Activated naive CD4-positive, alpha-beta T cell treated with anti-CD3 and anti-CD28 coated beads, Interleukin-2, amount 10 ng/mL, durations not matched to agents 7 days and 5 days (primary cell): ENCODE data around the gene RETSAT.
"Not testable (repeated sequence)": the region's sequence is repeated elsewhere in the genome, so short reads cannot be mapped to it uniquely, and the experiment has no call there.

Experiments used
- CTCF ChIA-PET: fragments of 350-600 bp; sonication (Branson Sonifier 250); formaldehyde crosslinking; loops from one replicate; lab custom pipeline; 2021; ENCODE audit warnings: antibody characterized with exemption; lab: Charles Lee
- DNase-seq: peaks from one replicate; pipeline ENCODE4 v3.0.0-alpha.2; 2020
- H3K27ac Mint-ChIP-seq: one replicate; pipeline ENCODE4 v1.8.0; 2021; ENCODE audit warnings: mild to moderate bottlenecking, moderate library complexity, mixed read lengths
- H3K27me3 Mint-ChIP-seq: one replicate; pipeline ENCODE4 v1.8.0; 2021; ENCODE audit warnings: mild to moderate bottlenecking, mixed read lengths
- H3K36me3 Mint-ChIP-seq: one replicate; pipeline ENCODE4 v1.8.0; 2021; ENCODE audit warnings: mixed read lengths
- H3K4me1 Mint-ChIP-seq: one replicate; pipeline ENCODE4 v1.8.0; 2021; ENCODE audit warnings: mixed read lengths
- H3K4me3 Mint-ChIP-seq: one replicate; pipeline ENCODE4 v1.8.0; 2021; ENCODE audit warnings: mild to moderate bottlenecking, moderate library complexity, mixed read lengths
- H3K9me3 Mint-ChIP-seq: one replicate; pipeline ENCODE4 v1.8.0; 2021; ENCODE audit warnings: mixed read lengths

RETSAT gene

DNA sequence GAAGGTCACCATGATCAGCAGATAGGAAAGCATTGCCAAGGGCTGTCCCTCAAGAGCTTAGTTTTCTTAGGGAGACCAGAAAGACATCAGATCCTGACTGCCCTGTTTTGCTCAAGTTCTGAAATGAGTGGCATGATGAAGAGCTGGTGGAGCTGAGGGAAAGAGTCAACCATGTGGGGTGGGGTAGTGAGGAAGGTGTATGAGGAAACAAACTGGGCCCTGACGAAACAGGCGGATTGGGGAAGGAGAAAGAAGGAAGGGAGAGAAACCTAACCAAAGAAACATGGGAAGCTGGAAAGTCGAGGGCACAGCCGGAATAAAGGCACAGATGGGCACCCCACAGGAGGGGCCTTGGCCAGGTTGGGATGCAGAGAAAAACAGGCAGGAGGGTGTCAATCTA, 34.5 kb downstream of the RETSAT start:
- CTCF ChIA-PET = interaction anchor here (0.7 to 1.9 kb wide), 2 partner anchors 19 to 268 kb away, joined by 4 to 11 read pairs; no protein-coding TSS in a partner anchor
- no peaks in the 10 kb centered on the region for H3K27me3 Mint-ChIP-seq
- H3K36me3 Mint-ChIP-seq = peaks cover 83% of the 10 kb centered on the region
- no peak overlapping the region for H3K4me3 Mint-ChIP-seq
- DNase-seq = no peak
- peaks cover 70% of the 10 kb centered on the region for H3K4me1 Mint-ChIP-seq
- no peaks in the 10 kb centered on the region for H3K9me3 Mint-ChIP-seq
- no peak overlapping the region for H3K27ac Mint-ChIP-seq

DNA sequence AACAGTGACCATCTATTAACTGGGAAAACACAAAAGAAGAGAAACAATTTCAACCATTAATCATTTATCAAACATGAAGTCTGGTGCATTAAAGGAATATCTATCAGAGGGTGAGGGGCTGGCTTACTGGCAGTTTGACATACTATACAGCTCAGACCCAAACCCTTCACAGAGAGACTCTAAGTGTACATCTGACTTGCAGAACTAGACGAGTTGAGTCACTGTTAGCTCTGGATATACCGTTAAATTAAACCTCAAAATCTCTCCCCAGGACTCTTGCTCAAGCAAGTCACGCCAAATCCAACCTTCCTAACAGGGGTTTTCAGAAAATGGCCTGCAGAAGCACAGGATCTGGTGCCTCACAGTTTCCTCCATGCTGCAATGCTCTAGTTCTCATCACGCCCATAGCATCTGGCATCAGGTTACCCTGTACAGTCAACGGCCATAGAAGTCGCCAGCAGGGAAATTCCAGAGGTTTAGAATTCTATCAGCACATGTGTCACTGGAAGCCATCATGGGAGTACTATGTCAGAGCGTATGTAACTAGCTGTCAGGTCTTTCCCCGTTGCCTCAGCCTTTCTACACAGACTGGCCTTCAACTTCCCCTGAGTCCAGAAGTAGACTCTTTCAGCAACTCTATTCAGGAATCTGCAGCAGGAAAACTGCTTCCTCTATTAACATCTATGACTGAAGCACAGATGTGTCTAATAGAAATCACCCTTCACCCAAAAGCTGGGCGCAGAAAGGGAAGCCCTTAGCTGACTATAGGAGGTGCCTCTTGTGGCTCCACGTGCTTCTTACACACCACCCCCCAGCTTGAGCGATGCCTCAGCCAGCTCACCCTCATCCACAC, 35.9 kb downstream of the RETSAT start:
- Mint-ChIP-seq H3K27ac (no peak overlapping the region), H3K4me1 (peaks cover 57% of the 10 kb centered on the region)
- no peak for DNase-seq

DNA sequence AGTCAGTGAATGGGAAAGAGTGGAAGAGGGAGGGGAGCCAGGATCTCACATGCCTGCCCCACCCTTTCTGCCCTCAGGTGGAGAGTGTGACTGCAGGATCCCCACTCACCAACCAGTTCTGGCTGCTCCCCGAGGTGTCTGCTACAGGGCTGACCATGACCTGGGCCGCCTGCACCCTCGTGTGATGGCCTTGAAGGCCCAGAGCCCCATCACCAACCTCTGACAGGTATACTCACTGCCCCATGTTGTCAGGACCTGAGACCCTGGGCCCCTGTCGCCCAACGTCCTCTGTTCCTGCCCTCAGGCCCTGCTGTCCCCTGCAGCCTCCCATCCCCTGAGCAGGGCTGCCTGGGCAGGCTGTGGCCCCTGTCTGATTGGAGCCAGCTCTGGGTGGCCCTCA, 38.4 kb downstream of the RETSAT start:
- H3K4me3 Mint-ChIP-seq, H3K27ac Mint-ChIP-seq, H3K27me3 Mint-ChIP-seq, CTCF ChIA-PET, H3K9me3 Mint-ChIP-seq, DNase-seq: not testable (repeated sequence)
- H3K4me1 Mint-ChIP-seq = peaks cover 37% of the 10 kb centered on the region
- H3K36me3 Mint-ChIP-seq = peaks cover 63% of the 10 kb centered on the region

More for the DNA sequence above, 35.9 kb downstream of the RETSAT start:
- Mint-ChIP-seq H3K27me3 (no peaks in the 10 kb centered on the region), H3K4me3 (no peak overlapping the region), H3K9me3 (no peaks in the 10 kb centered on the region), H3K36me3 (peaks cover 80% of the 10 kb centered on the region)
- CTCF ChIA-PET = interaction anchor here (1.3 to 2.2 kb wide), 3 partner anchors 9 to 18 kb away, joined by 3 to 11 read pairs (median 6); no protein-coding TSS in a partner anchor

DNA sequence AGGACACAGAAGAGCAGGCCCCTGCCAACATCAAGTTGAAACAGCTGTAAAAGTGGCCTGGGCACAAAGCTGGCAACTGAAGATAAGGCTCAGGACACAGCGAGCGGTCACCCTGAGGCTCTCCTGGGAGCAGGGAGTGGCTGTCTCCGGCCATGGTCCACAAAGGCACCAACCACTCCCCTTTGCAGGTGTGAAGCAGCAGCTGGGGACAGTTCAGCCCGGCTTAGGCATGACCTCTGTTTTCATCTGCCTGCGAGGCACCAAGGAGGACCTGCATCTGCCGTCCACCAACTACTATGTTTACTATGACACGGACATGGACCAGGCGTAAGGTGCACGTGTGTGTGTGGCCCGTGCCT, 39.5 kb downstream of the RETSAT start:
- H3K27ac Mint-ChIP-seq = no peak overlapping the region
- no peaks in the 10 kb centered on the region for H3K9me3 Mint-ChIP-seq
- CTCF ChIA-PET = interaction anchor here (0.9 to 1.4 kb wide), 2 partner anchors 15 to 107 kb away, joined by 3 to 4 read pairs; no protein-coding TSS in a partner anchor
- H3K4me3 Mint-ChIP-seq = no peak overlapping the region
- H3K27me3 Mint-ChIP-seq = no peaks in the 10 kb centered on the region
- peaks cover 34% of the 10 kb centered on the region for H3K4me1 Mint-ChIP-seq
- DNase-seq = no peak
- peaks cover 52% of the 10 kb centered on the region for H3K36me3 Mint-ChIP-seq

DNA sequence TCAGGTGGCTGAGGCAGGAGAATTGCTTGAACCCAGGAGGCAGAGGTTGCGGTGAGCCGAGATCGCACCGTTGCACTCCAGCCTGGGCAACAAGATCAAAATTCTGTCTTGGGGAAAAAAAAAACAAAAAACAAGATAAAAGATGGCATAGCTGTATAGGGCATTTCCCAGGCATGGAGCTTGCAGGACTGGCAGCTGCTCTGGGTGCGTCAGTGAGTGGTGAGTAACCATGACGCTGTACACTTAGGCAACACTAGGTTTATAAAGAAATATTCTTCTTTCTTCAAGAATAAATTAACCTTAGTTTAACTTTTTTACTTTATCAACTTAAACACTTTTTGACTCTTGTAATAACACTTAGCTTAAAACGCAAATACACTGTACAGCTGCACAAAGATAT, 41.9 kb downstream of the RETSAT start:
- CTCF ChIA-PET = no interaction called here
- no peak for DNase-seq
- no peak overlapping the region for H3K27ac Mint-ChIP-seq
- H3K4me3 Mint-ChIP-seq = no peak overlapping the region
- peaks cover 35% of the 10 kb centered on the region for H3K4me1 Mint-ChIP-seq
- no peaks in the 10 kb centered on the region for H3K27me3 Mint-ChIP-seq
- no peaks in the 10 kb centered on the region for H3K9me3 Mint-ChIP-seq
- peaks cover 43% of the 10 kb centered on the region for H3K36me3 Mint-ChIP-seq

DNA sequence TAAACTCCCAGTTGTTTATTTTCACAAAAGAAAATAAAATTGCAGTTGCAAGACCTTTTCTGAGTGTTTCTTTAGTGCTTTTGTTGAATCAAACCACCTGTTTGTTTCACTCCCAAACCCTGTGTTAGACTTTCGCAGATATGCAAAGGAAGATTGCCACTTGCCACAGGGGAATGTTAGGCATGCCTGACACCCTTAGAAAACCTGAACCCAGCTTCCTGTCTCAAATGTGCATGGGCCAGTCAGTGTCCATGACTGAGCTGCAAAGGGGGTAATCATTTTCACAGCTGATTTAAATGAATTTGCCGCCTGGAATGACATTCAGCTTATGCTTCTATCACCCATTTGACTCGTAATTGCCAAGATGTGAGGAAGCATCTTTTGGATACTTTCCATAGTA, 44.0 kb downstream of the RETSAT start:
- H3K27me3 Mint-ChIP-seq = peaks cover 6% of the 10 kb centered on the region
- H3K36me3 Mint-ChIP-seq = peaks cover 28% of the 10 kb centered on the region
- no peak for DNase-seq
- CTCF ChIA-PET = interaction anchor here (1.2 to 2.8 kb wide), 2 partner anchors 8 to 11 kb away, joined by 4 to 47 read pairs; no protein-coding TSS in a partner anchor
- H3K4me3 Mint-ChIP-seq = no peak overlapping the region
- peaks cover 37% of the 10 kb centered on the region for H3K4me1 Mint-ChIP-seq
- no peaks in the 10 kb centered on the region for H3K9me3 Mint-ChIP-seq
- H3K27ac Mint-ChIP-seq = peak overlapping the region; percentile 82

DNA sequence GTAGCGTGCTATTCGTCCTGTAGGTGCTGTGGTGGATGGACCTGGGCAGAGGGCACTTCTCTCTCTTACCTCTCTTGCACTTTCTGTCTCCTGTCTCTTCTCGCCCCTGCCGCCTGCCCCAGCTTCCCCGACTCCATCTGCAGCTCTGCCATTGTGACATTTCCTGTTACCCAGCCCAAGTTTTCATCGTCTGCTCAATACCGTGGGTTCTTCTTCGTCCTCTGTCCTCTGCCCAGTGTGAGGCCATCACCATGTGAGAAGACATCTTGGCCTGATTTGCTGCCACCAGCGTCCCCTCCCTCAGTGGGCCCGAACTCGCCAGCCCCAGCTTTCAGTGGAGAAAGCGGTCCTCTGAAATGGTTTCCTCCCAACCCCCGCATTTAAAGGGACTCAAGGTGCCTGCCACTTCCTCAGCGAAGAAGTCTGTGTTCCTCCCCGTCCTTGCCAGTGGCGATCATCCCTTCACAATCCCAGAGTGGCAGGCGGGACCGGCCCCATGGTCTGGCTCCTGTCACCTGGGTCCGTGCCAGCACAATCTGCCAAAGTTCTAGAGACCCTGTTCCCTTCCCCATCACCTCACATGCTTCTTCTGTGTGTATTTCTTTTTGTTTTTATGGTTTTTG, 44.5 kb downstream of the RETSAT start:
- peak overlapping the region; percentile 82 for H3K27ac Mint-ChIP-seq
- H3K4me3 Mint-ChIP-seq = peak overlapping the region; percentile 49
- CTCF ChIA-PET = interaction anchor here (1.0 to 2.8 kb wide), 6 partner anchors 8 to 384 kb away, joined by 3 to 47 read pairs (median 4); no protein-coding TSS in a partner anchor
- peaks cover 37% of the 10 kb centered on the region for H3K4me1 Mint-ChIP-seq
- peaks cover 11% of the 10 kb centered on the region for H3K27me3 Mint-ChIP-seq
- peak; percentile 52 for DNase-seq
- H3K9me3 Mint-ChIP-seq = no peaks in the 10 kb centered on the region
- H3K36me3 Mint-ChIP-seq = peaks cover 25% of the 10 kb centered on the region

DNA sequence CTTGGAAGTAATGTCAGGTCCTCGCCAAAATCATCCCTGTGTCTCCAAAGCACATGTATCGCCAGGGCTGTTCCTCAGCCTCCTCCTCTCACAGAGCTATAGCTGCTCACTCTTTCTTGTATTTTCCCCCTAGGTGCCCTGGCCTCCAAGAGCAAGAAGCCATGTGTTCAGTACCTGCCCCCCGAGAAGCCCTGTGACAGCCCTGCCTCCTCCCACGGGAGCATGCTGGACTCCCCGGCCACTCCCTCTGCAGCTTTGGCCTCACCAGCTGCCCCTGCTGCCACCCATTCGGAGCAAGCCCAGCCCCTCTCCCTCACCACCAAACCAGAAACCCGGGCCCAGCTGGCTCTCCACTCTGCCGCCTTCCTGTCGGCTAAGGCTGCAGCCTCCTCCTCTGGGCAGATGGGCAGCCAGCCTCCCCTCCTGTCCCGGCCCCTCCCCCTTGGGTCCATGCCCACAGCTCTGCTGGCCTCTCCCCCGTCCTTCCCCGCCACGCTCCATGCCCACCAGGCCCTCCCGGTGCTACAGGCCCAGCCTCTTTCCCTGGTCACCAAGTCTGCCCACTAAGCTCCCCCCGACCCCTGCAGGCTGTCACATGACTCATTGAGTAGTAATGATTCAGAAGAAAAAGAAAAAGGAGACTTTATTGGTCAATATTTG, 45.3 kb downstream of the RETSAT start:
- H3K9me3 Mint-ChIP-seq = no peaks in the 10 kb centered on the region
- peak overlapping the region; percentile 82 for H3K27ac Mint-ChIP-seq
- CTCF ChIA-PET = interaction anchor here (1.0 to 2.8 kb wide), 6 partner anchors 9 to 383 kb away, joined by 3 to 47 read pairs (median 4); no protein-coding TSS in a partner anchor
- peak overlapping the region; percentile 49 for H3K4me3 Mint-ChIP-seq
- DNase-seq = no peak
- peaks cover 21% of the 10 kb centered on the region for H3K36me3 Mint-ChIP-seq
- peaks cover 19% of the 10 kb centered on the region for H3K27me3 Mint-ChIP-seq
- H3K4me1 Mint-ChIP-seq = peaks cover 37% of the 10 kb centered on the region

DNA sequence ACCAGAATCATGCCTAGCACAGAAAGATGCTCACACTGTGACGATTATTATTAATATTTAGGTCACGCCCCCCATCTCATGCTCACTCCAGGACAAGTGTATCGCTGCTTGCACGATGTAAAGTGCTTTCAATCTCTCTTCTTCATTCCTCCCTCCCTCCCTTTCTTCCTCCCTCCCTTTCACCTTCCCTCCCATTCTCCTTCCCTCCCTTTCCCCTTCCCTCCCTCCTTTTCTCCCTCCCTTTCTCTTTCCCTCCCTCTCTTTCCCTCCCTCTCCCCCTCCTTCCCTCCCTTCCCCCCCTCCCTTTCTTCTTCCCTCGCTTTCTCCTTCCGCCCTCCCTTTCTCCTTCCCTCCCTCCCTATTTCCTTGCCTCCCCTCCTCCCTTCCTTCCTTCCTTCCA, 46.1 kb downstream of the RETSAT start:
- no peak overlapping the region for H3K4me3 Mint-ChIP-seq
- no peak for DNase-seq

DNA sequence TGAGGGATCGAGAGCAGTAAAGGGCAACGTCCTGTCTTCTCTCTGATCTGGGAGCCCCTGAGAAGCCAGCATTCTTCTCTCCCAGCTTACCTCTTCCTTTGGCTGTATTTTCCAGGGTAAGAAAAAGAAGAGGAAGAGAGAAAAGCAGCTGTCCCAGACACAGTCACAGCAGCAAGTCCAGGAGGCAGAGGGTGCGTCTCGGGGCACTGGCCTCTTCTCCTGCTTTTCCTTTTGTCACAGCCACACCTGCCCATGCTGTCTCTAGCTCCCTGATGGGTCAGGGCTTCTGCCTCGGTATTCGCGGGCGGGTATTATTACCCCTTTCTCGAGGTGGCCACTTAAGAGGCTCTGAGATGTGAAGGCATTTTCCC, 46.8 kb downstream of the RETSAT start:
- Mint-ChIP-seq H3K27ac (no peak overlapping the region), H3K36me3 (peaks cover 14% of the 10 kb centered on the region), H3K4me3 (no peak overlapping the region), H3K27me3 (peaks cover 34% of the 10 kb centered on the region), H3K9me3 (no peaks in the 10 kb centered on the region), H3K4me1 (peaks cover 37% of the 10 kb centered on the region)
- CTCF ChIA-PET = no interaction called here
- DNase-seq = no peak

More for the DNA sequence above, 46.1 kb downstream of the RETSAT start:
- H3K27me3 Mint-ChIP-seq = peaks cover 27% of the 10 kb centered on the region
- peaks cover 14% of the 10 kb centered on the region for H3K36me3 Mint-ChIP-seq
- H3K4me1 Mint-ChIP-seq = peaks cover 37% of the 10 kb centered on the region
- H3K9me3 Mint-ChIP-seq = no peaks in the 10 kb centered on the region
- CTCF ChIA-PET = interaction anchor here (1.9 kb wide), 1 partner anchor 42 kb away, joined by 8 read pairs; no protein-coding TSS in a partner anchor
- H3K27ac Mint-ChIP-seq = no peak overlapping the region

DNA sequence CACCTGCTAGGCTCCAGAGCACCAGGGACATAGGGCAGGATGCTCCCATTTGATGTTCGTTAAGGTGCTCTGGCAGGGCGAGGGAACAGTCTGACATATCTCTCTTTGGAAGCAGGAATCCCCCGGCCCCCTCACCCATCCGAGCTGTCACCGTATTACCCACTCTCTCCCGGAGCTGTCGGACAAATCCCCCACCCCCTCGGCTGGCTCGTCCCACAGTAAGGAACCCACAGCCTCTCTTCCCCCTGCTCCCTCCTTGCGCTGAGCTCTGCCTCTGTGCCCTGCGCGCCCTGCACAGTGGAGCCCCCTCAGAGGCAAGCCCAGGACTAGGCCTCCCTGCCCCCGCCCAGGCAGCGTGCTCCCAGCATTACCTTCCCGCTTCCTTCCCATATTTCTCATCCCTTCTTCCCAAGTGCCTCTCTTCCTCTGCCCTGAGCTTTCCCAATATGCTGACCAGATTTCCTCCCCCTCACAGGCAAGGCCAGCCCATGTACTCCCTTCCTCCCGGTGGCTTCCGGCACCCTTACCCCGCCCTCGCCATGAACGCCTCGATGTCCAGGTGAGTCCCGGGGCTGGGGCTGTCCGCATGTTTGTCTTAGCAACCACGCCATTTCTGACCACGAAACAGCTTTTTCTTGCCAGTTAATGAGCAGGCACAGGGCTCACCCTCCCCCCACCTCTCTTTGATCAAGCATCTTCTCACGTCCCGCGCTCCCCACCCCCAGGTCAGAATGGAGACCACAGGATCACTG, 50.4 kb downstream of the RETSAT start:
- H3K4me1 Mint-ChIP-seq = peaks cover 16% of the 10 kb centered on the region
- H3K4me3 Mint-ChIP-seq = no peak overlapping the region
- H3K27ac Mint-ChIP-seq = no peak overlapping the region
- CTCF ChIA-PET = interaction anchor here (1.4 kb wide), 1 partner anchor 21 kb away, joined by 3 read pairs; no protein-coding TSS in a partner anchor
- H3K9me3 Mint-ChIP-seq = no peaks in the 10 kb centered on the region
- peaks cover 4% of the 10 kb centered on the region for H3K36me3 Mint-ChIP-seq
- no peak for DNase-seq
- H3K27me3 Mint-ChIP-seq = peaks cover 51% of the 10 kb centered on the region

DNA sequence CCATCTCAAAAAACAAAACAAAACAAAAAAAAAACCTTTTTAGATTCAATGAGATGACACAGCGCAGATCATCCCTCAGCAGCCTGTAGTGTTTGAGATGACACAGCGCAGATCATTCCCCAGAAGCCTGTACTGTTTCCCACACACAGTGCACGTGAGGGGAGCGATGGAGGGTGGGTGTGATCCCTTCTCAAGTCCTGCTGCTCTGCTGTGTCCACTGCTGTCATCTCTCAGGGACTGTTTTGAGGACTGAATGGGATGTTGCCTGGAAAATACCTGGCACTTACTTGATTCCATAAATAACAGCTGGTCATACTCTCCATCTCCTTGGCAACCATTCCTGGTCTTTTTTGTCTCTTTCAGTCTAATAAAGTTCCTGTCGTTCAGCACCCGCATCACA, 52.2 kb downstream of the RETSAT start:
- Mint-ChIP-seq H3K27ac (no peak overlapping the region), H3K4me3 (no peak overlapping the region), H3K4me1 (peaks cover 5% of the 10 kb centered on the region), H3K36me3 (no peaks in the 10 kb centered on the region), H3K27me3 (peaks cover 57% of the 10 kb centered on the region), H3K9me3 (no peaks in the 10 kb centered on the region)
- CTCF ChIA-PET = interaction anchor here (1.3 kb wide), 1 partner anchor 250 kb away, joined by 4 read pairs; no protein-coding TSS in a partner anchor
- no peak for DNase-seq
